GM06990 (cell line): Measurements from ENCODE around the gene MYADML2.

ENCODE experiments used
- DNase-seq: peaks from one replicate; pipeline ENCODE4 v3.0.0-alpha.2; 2011; ENCODE audit not compliant: insufficient read length; ENCODE audit errors: extremely low read depth
- H3K27me3 ChIP-seq: replicated peaks from 2 replicates; pipeline ENCODE4 v1.6.0; 2011; ENCODE audit warnings: low read length; ENCODE audit not compliant: control insufficient read depth, insufficient read depth
- H3K36me3 ChIP-seq: 2 replicates; pipeline ENCODE4 v1.5.1; 2011; ENCODE audit warnings: low read length; ENCODE audit not compliant: control insufficient read depth, insufficient read depth
- H3K4me3 ChIP-seq: replicated peaks from 2 replicates; pipeline ENCODE4 v1.5.1; 2011; ENCODE audit warnings: low read depth, mild to moderate bottlenecking, control low read depth, low read length
- TF ChIP-seq, protein P1 (sequence below): IDR thresholded peaks from 2 replicates; pipeline ENCODE4 v1.5.1; 2011; ENCODE audit warnings: low read length, control low read depth, mild to moderate bottlenecking, inconsistent platforms; ENCODE audit not compliant: insufficient read depth, poor library complexity, severe bottlenecking

MYADML2 gene

DNA sequence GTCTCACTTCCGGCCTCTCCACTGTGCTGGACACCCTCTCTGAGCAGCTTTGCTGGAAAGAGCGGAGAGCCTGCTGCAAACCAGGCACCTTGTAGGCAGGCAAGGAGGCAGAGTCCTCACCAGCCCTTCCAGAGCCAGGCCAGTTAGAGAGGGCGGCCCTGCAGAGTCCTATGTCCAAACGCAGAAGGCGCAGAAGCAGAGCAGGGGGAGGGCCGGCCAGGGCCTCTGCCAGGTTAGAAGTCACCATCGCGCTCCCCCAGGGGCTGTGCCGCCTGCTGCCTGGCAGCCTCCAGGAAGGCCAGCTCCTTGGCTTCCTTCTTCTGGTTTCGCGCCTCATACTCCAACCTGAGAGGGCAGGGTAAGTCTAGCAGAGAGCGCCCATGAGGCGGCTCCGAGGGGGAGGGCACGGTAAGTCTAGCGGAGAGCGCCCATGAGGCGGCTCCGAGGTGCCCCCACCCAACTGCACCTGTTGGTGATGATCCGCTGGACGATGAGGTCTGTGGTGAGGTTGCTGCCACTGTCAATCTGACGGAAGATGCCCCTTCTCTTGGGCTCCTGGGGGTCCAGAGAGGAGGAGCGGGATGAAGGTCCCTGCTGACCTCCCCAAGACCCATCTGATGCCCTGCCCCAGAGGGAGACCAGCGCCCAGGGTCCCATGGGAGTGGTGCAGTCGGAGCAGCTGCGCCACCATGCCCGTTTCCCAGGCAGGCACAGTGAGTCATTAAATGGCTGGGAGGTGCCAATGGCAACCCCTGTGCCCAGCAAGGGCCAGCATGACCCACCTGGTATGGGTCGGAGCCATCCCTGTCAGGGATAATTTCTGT is 42.2 kb downstream of the MYADML2 start:
- Histone ChIP-seq H3K4me3 (no peak overlapping the region), H3K36me3 (peaks cover 23% of the 10 kb centered on the region), H3K27me3 (no peaks in the 10 kb centered on the region)
- TF ChIP-seq, protein P1, sequence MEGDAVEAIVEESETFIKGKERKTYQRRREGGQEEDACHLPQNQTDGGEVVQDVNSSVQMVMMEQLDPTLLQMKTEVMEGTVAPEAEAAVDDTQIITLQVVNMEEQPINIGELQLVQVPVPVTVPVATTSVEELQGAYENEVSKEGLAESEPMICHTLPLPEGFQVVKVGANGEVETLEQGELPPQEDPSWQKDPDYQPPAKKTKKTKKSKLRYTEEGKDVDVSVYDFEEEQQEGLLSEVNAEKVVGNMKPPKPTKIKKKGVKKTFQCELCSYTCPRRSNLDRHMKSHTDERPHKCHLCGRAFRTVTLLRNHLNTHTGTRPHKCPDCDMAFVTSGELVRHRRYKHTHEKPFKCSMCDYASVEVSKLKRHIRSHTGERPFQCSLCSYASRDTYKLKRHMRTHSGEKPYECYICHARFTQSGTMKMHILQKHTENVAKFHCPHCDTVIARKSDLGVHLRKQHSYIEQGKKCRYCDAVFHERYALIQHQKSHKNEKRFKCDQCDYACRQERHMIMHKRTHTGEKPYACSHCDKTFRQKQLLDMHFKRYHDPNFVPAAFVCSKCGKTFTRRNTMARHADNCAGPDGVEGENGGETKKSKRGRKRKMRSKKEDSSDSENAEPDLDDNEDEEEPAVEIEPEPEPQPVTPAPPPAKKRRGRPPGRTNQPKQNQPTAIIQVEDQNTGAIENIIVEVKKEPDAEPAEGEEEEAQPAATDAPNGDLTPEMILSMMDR: no peak
- no peak for DNase-seq

DNA sequence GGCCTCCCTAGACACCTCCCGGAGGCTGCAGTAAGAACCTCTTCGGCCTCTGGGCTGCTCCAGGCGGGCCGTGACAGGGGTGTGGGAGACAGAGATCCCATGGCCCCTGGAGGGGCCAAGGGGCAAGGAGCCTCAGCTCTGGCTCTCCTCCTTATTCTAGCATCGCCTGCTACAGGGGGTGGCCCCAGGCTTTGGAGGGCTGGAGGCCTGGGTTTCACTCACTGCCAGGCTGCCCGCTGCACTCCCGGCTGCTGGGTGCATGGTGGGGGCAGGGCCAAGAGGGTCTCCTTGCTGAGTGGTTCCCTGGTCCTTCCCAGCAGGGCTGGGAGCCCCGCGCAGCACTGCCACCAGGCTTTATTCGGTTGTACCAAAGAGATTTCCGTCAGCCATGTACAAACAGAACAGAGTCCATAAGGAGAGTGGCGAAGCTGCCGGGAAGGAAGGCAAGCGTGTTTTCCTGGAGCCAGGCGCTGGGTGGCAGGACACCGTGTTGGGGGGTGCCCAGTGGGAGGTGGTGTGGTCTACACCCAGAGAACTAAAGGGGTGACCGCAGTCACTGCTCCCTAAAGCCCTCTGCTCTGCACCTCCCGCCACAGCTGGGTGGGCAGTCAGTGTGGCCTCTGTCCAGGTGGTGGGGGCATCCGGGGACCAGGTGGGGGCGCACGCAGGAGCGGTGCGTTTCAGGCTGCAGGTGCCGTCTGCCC is 43.0 kb downstream of the MYADML2 start:
- Histone ChIP-seq H3K27me3 (no peaks in the 10 kb centered on the region), H3K36me3 (peaks cover 23% of the 10 kb centered on the region), H3K4me3 (no peak overlapping the region)
- no peak for DNase-seq
- TF ChIP-seq, protein P1: no peak

DNA sequence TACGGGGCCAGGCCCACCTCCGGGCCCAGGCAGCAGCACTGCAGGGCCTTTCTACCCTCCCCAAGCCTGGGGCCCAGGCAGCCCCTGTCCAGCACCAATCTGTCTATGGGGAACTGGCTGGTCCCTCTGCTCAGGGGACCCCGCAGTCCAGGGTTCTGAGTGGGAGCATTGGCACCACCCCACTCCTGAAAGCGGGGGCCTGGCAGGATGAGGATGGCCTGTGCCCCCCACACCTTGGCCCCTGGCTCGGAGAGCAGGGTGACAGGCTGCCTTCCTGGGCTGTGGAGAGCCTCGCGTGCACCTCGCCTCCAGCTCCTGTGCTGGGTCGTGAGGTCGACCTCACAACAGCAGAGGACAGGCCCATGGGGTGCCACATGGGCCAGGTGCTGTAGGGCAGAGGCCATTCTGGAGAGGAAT is 43.6 kb downstream of the MYADML2 start:
- H3K27me3 ChIP-seq: no peaks in the 10 kb centered on the region
- no peak for DNase-seq
- H3K4me3 ChIP-seq: no peak overlapping the region
- peaks cover 22% of the 10 kb centered on the region for H3K36me3 ChIP-seq
- TF ChIP-seq, protein P1: no peak

DNA sequence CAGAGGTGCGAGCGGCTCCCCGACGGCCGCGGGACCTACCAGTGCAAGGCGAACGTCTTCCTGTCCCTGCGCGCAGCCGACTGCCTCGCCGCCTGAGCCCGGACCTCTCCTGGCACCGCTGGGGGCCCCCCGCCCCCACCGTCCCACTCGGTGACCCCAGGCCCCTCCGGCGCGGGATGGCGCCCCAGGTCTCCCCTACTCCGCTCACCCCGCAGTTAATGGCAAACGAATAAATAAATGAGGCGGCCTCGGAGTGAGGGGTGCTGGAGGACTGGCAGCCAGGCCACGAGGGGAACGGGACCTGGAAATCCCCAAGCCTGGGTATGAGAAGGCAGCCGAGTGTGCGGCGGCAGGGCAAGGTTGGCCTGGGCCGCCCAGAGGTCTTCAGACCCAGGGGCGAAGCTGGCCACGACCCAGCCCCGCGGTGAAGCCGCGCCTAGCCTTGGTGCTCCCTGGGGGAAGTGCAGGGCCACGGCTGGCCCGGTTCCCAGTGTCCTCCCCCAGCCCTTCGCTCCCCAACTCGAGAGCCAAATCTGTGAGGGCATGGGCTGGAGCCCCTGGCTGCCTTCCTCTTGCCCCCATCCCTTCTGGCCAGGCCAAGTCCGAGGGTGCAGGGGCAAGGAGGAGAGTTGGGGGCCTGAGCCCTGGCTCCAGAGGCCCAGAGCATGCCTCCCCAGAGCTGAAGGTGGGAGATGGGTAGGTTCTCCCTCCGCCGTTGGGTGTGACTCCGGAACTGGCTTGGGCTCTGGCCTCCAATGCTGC is 44.2 kb downstream of the MYADML2 start:
- Histone ChIP-seq H3K4me3 (no peak overlapping the region), H3K36me3 (peaks cover 25% of the 10 kb centered on the region), H3K27me3 (no peaks in the 10 kb centered on the region)
- DNase-seq: no peak
- TF ChIP-seq, protein P1: no peak

DNA sequence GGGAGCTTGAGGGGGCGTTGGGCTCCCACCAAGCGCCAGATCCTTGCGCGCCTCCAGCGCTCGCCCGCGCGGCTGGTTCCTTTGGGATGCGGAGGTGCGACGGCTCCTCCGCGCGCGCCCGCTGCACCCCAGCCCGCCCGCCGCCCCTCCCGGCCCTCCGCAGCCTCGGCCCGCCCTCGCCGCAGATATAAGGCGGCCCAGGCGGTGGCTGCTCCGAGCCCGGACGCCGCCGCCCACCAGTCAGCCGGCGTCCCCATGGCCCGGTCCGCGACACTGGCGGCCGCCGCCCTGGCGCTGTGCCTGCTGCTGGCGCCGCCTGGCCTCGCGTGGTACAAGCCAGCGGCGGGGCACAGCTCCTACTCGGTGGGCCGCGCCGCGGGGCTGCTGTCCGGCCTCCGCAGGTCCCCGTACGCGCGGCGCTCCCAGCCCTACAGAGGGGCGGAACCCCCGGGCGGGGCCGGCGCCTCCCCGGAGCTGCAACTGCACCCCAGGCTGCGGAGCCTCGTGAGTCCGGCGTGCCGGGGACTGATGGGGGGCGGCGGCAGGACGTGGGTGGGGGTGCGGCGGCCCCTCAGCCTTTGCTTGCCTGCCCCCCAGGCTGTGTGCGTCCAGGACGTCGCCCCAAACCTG is 44.9 kb downstream of the MYADML2 start, which contains the start of gene NPB:
Gene NPB, plus strand, starts transcription at position 216 of the 630 bp plus-strand sequence. Its CDS starts 40 bp downstream, at position 256.
- no peak for DNase-seq
- Histone ChIP-seq H3K4me3 (no peak within 1 kb of the TSS), H3K36me3 (peaks cover 25% of the 10 kb centered on the region), H3K27me3 (no peaks in the 10 kb centered on the region)
- TF ChIP-seq, protein P1: no peak
